ENCODE measurements around the gene PYDC1. TPM values are rescaled to one million over a fixed set of nuclear protein-coding genes. Genes with fewer than 3 reads are reported as not detected.

Gene PYDC1
- total and polyA plus RNA-seq, 2 of the 8 experiments (the other 6 are each of a cell fraction or from before 2014, with no cell fraction given): 3.5 to 11.1 TPM

GRCh38 chr16:31228206-31228605 lies 11.3 kb upstream of the PYDC1 start (continued):
- TF ChIP-seq CHD7 (IDR thresholded peaks at IDR 0.05; ENCODE audit: insufficient replicate concordance, low read length): no peak
- TF ChIP-seq SUZ12 (IDR thresholded peaks at IDR 0.05; ENCODE audit: low read length): no peak
- no peak for TF ChIP-seq HDAC2 (IDR thresholded peaks at IDR 0.05; ENCODE audit: borderline replicate concordance in 1 of 2, low read depth in 2 of 2, low read length in 2 of 2)
- no peak for TF ChIP-seq TAF7 (optimal IDR thresholded peaks at IDR 0.05; ENCODE audit: borderline replicate concordance, low read depth, low read length)
- no peak for TF ChIP-seq SIN3A (conservative IDR thresholded peaks at IDR 0.05 in 1 of 2, IDR thresholded peaks at IDR 0.05 in 1 of 2; ENCODE audit: low read depth in 1 of 2, low read length in 2 of 2)
- TF ChIP-seq TAF1 (IDR thresholded peaks at IDR 0.05; ENCODE audit: low read depth, low read length): no peak
- TF ChIP-seq ATF3 (IDR thresholded peaks at IDR 0.05; ENCODE audit: insufficient read depth, low read depth, low read length): no peak
- no peak for TF ChIP-seq PHF8 (conservative IDR thresholded peaks at IDR 0.05; ENCODE audit: low read depth, low read length)
- no peak for TF ChIP-seq CEBPB (IDR thresholded peaks at IDR 0.05; ENCODE audit: low read depth, low read length)

Data from H1 (cell line).